Measurements from ENCODE around the gene BBS1. TPM values are rescaled to one million over a fixed set of nuclear protein-coding genes. Genes with fewer than 3 reads are reported as not detected.

BBS1 gene
- total RNA-seq, 1 experiment from 2014 or later = 15.7 TPM

GRCh38 chr11:66549696-66550095, 39.3 kb downstream of the BBS1 start:
- no peak for DNase-seq (ENCODE audit: low read depth)

- no peak for DNase-seq (ENCODE audit: low read depth)
Measured at GRCh38 chr11:66550887-66551286, 40.5 kb downstream of the BBS1 start.

GRCh38 chr11:66554602-66555001, 44.2 kb downstream of the BBS1 start:
- no peak for DNase-seq (ENCODE audit: low read depth)

GRCh38 chr11:66555416-66555815, 45.0 kb downstream of the BBS1 start:
- DNase-seq (ENCODE audit: low read depth) = no peak

GRCh38 chr11:66556086-66556485, 45.7 kb downstream of the BBS1 start:
- DNase-seq (ENCODE audit: low read depth) = no peak

- DNase-seq (ENCODE audit: low read depth) = no peak
Measured at GRCh38 chr11:66557733-66558326, 47.4 kb downstream of the BBS1 start.

- DNase-seq (ENCODE audit: low read depth) = peak; percentile 33
Measured at GRCh38 chr11:66559142-66559865, 48.9 kb downstream of the BBS1 start.

GRCh38 chr11:66559866-66560676, 49.6 kb downstream of the BBS1 start:
- DNase-seq (ENCODE audit: low read depth) = no peak

GRCh38 chr11:66561178-66561974, 50.9 kb downstream of the BBS1 start:
- no peak for DNase-seq (ENCODE audit: low read depth)

GRCh38 chr11:66561975-66562248, 51.5 kb downstream of the BBS1 start:
- DNase-seq (ENCODE audit: low read depth) = no peak

GRCh38 chr11:66562275-66562674, 51.8 kb downstream of the BBS1 start:
- no peak for DNase-seq (ENCODE audit: low read depth)

- DNase-seq (ENCODE audit: low read depth) = no peak
Measured at GRCh38 chr11:66562907-66563583, 52.6 kb downstream of the BBS1 start.

- DNase-seq (ENCODE audit: low read depth) = no peak
Measured at GRCh38 chr11:66563832-66564231, 53.4 kb downstream of the BBS1 start.

GRCh38 chr11:66564538-66564937, 54.1 kb downstream of the BBS1 start:
- no peak for DNase-seq (ENCODE audit: low read depth)

GRCh38 chr11:66564984-66565383, 54.5 kb downstream of the BBS1 start:
- no peak for DNase-seq (ENCODE audit: low read depth)

GRCh38 chr11:66566221-66566620, 55.8 kb downstream of the BBS1 start:
- no peak for DNase-seq (ENCODE audit: low read depth)

- no peak for DNase-seq (ENCODE audit: low read depth)
Measured at GRCh38 chr11:66567787-66568123, 57.3 kb downstream of the BBS1 start.

GRCh38 chr11:66568124-66568916, 57.9 kb downstream of the BBS1 start, which contains the start of gene CTSF:
TSS of gene CTSF (minus strand) at chr11:66568606. CDS start at chr11:66568486, 120 bp downstream.
- DNase-seq (ENCODE audit: low read depth) = peak; percentile 83

- no peak for DNase-seq (ENCODE audit: low read depth)
Measured at GRCh38 chr11:66569076-66569475, 58.6 kb downstream of the BBS1 start.

GRCh38 chr11:66570079-66570849, 59.8 kb downstream of the BBS1 start:
- DNase-seq (ENCODE audit: low read depth) = no peak
